Sigmoid colon (tissue), 4 donors: Measurements from ENCODE around the gene GRB10.

Source experiments
- CTCF ChIP-seq, 4 experiments: fragments of 450-650 bp in 3 of 4; fragments of 200-600 bp in 1 of 4; IDR thresholded peaks; one replicate each; pipeline ENCODE4 v1.5.1; 2016 to 2019; ENCODE audit warnings: antibody characterized with exemption in 4 of 4, mild to moderate bottlenecking in 3 of 4, moderate library complexity in 2 of 4
- EP300 ChIP-seq, 4 donors: sonication (generic); formaldehyde crosslinking; IDR thresholded peaks; one replicate each; pipeline ENCODE4 v1.6.1; 2017; ENCODE audit warnings: antibody characterized with exemption in 4 of 4
- POLR2A ChIP-seq, 2 donors: fragments of 450-650 bp; IDR thresholded peaks; one replicate each; pipeline ENCODE4 v1.6.1; 2016; ENCODE audit warnings: antibody characterized with exemption in 2 of 2, mild to moderate bottlenecking in 2 of 2, moderate library complexity in 2 of 2

- TF ChIP-seq CTCF (IDR thresholded peaks at IDR 0.05) (no peak), EP300 (IDR thresholded peaks at IDR 0.05) (peak in 3 of 4 donors; percentile 65 to 89 (median 68)), POLR2A (IDR thresholded peaks at IDR 0.05) (no peak)
Measured at GRCh38 chr7:50685135-50686065, 97.3 kb downstream of the GRB10 start.
